Adipocyte (in vitro differentiated cells): ENCODE data around the gene HSPBP1.

Experiments used
- DNase-seq: peaks from one replicate; pipeline ENCODE4 v3.0.0-alpha.2; 2015; ENCODE audit warnings: low read depth
- H3K27me3 ChIP-seq: replicated peaks from 2 replicates; pipeline ENCODE4 v1.7.0; 2013; ENCODE audit warnings: mild to moderate bottlenecking, low read length, moderate library complexity; ENCODE audit not compliant: control insufficient read depth, insufficient read depth
- H3K36me3 ChIP-seq: 2 replicates; pipeline ENCODE4 v1.7.0; 2013; ENCODE audit warnings: low read length, mild to moderate bottlenecking, moderate library complexity; ENCODE audit not compliant: control insufficient read depth, insufficient read depth, severe bottlenecking
- H3K4me1 ChIP-seq: 2 replicates; pipeline ENCODE4 v1.7.0; 2013; ENCODE audit warnings: mild to moderate bottlenecking, low read length, moderate library complexity; ENCODE audit not compliant: control insufficient read depth, insufficient read depth
- H3K4me3 ChIP-seq: 2 replicates; pipeline ENCODE4 v1.7.0; 2013; ENCODE audit warnings: mild to moderate bottlenecking, low read length, moderate library complexity
- H3K9ac ChIP-seq: 2 replicates; pipeline ENCODE4 v1.7.0; 2013; ENCODE audit warnings: mild to moderate bottlenecking, low read length, moderate library complexity
- H3K9me3 ChIP-seq: 2 replicates; pipeline ENCODE4 v1.7.0; 2013; ENCODE audit warnings: mild to moderate bottlenecking, low read length, moderate library complexity; ENCODE audit not compliant: control insufficient read depth

The HSPBP1 gene

DNA sequence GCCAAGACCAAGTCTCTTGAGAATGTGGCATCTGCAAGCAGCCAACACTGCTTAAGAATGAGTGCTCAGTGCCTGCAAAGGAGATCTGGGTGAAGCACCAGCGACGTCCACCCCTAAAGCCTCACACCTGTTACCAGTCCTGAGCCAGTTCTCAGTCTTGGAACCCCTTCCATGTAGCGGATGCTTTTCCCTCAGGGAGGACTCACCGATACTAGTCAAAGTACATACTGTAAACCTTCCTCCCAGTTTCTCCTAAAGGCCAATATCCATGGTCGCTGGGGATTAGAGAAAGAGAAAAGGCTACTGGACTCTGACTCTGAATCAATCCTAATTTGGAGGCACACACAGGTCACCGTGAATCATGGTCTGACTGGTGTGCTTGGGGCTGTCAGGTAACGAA lies 66.4 kb downstream of the HSPBP1 start:
- Histone ChIP-seq H3K36me3 (no peaks in the 10 kb centered on the region), H3K9ac (no peak overlapping the region), H3K27me3 (no peaks in the 10 kb centered on the region), H3K9me3 (peaks cover 8% of the 10 kb centered on the region), H3K4me3 (no peak overlapping the region), H3K4me1 (peaks cover 15% of the 10 kb centered on the region)
- no peak for DNase-seq

GRCh38 chr19:55212447-55212846 lies 67.5 kb downstream of the HSPBP1 start:
- no peak for DNase-seq
- Histone ChIP-seq H3K9me3 (peaks cover 8% of the 10 kb centered on the region), H3K4me3 (no peak overlapping the region), H3K4me1 (peaks cover 15% of the 10 kb centered on the region), H3K27me3 (no peaks in the 10 kb centered on the region), H3K9ac (no peak overlapping the region), H3K36me3 (no peaks in the 10 kb centered on the region)
